DMS153 treated with DMSO at 0.1 percent for 48 hours (cell line): ENCODE results near the gene ZMYM2.
"Not testable (repeated sequence)": the region's sequence is repeated elsewhere in the genome, so short reads cannot be mapped to it uniquely, and the experiment has no call there.

Source experiments
- DNase-seq: peaks from one replicate; lab custom pipeline; 2025; ENCODE audit not compliant: unreplicated experiment; lab: John Stamatoyannopoulos, UW

ZMYM2 gene

GRCh38 chr13:19958155-19959111 lies at the start of gene ZMYM2:
TSS of gene ZMYM2 (plus strand) at chr13:19958727. CDS start at chr13:19993073, 34,346 bp downstream.
- peak; percentile 91 for DNase-seq

- DNase-seq = no peak
Measured at GRCh38 chr13:19910336-19911072, 48.0 kb upstream of the ZMYM2 start.

GRCh38 chr13:19927117-19927748 lies 31.3 kb upstream of the ZMYM2 start:
- DNase-seq = peak; percentile 19

- no peak for DNase-seq
Measured at GRCh38 chr13:19940106-19940505, 18.4 kb upstream of the ZMYM2 start.

- no peak for DNase-seq
Measured at GRCh38 chr13:19950374-19950773, 8.2 kb upstream of the ZMYM2 start.

- no peak for DNase-seq
Measured at GRCh38 chr13:19952850-19953249, 5.7 kb upstream of the ZMYM2 start.

GRCh38 chr13:19955873-19956559 lies 2.5 kb upstream of the ZMYM2 start:
- DNase-seq = no peak

- peak; percentile 66 for DNase-seq
Measured at GRCh38 chr13:19957320-19958154, 990 bp upstream of the ZMYM2 start.

GRCh38 chr13:19959141-19959830 lies 759 bp downstream of the ZMYM2 start:
- DNase-seq = no peak

- peak; percentile 84 for DNase-seq
Measured at GRCh38 chr13:19959831-19960652, 1.5 kb downstream of the ZMYM2 start.

- no peak for DNase-seq
Measured at GRCh38 chr13:19960653-19960976, 2.1 kb downstream of the ZMYM2 start.

GRCh38 chr13:19961489-19961888 lies 3.0 kb downstream of the ZMYM2 start:
- no peak for DNase-seq

GRCh38 chr13:19961924-19962323 lies 3.4 kb downstream of the ZMYM2 start:
- DNase-seq = no peak

- DNase-seq = no peak
Measured at GRCh38 chr13:19962894-19963293, 4.4 kb downstream of the ZMYM2 start.

GRCh38 chr13:19967621-19968020 lies 9.1 kb downstream of the ZMYM2 start:
- no peak for DNase-seq

- not testable (repeated sequence) for DNase-seq
Measured at GRCh38 chr13:19974498-19975009, 16.0 kb downstream of the ZMYM2 start.

- DNase-seq = no peak
Measured at GRCh38 chr13:19978831-19979437, 20.4 kb downstream of the ZMYM2 start.

GRCh38 chr13:19981685-19982238 lies 23.2 kb downstream of the ZMYM2 start:
- DNase-seq = no peak
